Activated CD4-positive, alpha-beta T cell treated with anti-CD3 and anti-CD28 coated beads for 4 hours (primary cell): ENCODE data around the gene GRPEL2.
A peak's percentile ranks its signal among the peaks of the same experiment; 100 is the strongest.
"Not testable (repeated sequence)": the region's sequence is repeated elsewhere in the genome, so short reads cannot be mapped to it uniquely, and the experiment has no call there.

Experiments
- DNase-seq, 2 donors: peaks; one replicate each; pipeline ENCODE4 v3.0.0-alpha.2; 2020

The GRPEL2 gene

DNA sequence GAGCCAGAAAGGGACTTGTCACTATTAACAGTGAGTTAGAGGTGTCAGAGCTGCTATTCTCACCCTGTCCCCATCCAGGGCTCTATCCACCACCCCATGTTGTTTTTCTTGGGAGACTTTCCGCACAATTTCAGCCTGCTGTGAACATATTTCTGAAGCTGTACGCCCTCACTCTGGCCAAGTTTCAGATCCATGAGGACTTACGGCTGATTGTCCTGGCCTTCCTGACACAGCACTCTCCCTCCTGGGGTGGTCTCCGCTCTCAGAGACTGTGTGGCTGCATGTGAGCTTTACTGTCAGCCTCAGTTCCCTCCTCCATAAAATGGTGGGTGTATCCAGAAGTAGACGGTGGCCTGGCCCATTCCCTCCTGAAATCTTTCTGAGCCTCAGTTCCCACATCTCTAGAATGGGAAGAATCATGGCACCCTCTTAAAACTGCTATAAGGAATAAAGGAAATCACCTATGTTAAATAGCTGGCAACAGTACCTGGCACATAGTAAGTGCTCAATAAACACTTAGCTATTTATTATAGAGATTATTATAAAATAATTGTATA, 34.6 kb downstream of the GRPEL2 start:
- DNase-seq: no peak

DNA sequence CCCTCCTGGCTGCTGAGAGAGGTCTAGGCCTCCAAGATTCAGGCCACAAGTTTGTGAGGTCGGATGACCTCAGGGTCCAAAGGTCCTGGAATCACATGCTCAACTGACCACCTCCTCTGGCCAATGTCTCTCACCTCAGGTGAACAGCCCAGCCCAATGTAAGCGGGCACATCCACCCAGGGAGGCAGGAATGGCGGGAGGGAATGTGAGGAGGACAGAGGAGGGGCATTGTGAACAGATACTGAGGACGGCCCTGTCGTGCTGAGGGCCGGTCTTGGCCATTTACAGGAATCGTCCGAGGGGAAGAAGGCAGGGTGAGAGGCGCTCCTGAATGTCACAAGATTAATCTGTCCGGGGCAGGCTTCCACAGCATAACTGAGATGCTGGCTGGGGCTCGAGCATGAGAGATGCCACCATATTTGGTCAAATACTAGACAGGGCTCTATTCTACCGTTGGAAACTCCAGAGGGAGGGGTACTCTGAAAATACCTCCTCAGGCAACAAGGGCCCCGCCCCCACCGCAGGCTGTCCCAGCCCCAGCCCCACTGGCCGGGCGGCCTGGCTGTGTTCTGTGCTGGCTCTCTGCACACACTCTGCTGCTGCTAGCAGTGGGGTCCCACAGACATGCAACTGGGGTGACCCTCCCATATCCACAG, 35.3 kb downstream of the GRPEL2 start:
- no peak for DNase-seq

DNA sequence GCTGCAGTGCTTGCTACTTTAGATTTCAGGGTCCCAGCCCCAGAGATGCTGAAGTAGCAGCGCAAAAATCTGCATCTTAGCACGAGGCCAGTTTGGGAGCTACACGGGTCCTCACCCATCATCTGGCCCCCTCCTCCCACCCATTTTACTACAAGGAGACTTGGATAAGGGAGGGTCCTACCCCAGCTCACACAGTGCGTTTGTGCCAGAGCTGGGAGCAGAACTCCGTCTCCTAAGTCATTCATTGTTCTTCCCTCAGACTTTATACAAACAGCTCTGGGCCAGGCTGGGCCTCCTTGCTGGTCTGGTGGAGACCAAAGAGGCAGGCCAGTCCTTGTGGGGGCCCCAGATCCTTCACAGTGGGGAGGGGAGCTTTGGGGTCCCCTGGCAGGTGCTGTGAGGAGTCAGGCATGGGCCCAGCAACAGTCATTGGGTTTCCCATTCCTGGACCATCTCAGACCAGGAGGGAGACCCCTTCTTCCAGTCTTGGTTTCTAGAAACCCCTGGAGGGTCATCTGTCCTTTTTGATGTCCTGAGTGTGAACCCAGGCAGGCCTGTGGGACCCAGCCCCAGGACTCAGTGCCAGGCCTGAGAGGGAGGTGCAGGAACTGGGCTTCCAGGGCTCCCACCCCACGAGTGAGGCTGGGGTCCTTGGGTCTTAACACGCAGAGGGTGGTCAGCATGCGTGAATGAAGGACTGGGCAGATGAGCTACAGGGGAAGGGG, 36.1 kb downstream of the GRPEL2 start:
- no peak for DNase-seq

DNA sequence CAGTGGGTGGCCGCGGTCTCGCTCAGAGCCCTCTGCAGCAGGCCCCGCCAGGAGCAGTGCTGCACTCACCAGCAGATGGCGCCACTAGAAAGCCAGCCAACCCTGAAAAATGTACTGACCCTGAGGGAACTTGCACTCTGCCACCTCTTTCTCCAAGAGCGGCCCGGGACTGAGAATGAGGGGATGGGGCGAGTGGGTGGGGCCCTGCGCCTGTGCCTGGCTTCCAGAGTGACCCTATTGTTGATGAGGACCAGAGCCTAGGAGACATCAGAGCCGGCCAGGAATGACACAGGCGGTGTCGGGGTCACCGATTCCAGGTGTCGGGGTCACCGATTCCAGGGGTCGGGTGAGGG, 36.7 kb downstream of the GRPEL2 start:
- DNase-seq: peak; percentile 67 to 75

DNA sequence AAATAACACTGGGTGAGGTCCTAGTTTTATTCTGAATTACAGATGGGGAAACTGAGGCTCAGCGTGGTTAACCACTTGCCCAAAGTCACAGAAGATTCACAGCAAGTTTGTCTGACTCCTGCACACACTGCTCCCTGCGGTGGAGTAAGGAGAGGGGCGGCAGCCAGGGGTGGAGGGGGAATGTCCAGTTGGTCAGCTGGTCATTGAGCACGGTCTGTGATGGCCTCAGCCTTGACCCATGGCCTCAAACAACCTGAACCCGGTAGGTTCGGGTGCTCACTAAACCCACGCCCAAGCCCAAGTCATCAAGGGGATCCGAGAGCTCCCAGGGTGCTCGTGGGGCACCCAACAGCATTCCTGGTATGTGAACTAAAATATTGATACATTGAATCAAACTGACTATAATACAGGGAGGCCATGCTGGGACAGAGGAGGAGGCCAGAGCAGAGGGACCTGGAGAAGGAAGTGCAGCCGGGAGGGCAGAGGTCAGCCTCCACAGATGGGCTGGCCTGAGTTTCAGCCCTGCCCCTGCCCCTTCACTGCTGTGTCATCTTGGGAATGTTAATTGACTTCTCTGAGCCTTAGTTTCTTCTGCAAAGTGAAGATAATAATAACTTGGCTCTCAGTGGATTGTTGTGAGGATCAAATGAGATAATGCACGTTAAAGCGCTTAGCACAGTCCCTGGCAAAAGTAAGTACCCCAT, 37.4 kb downstream of the GRPEL2 start:
- no peak for DNase-seq

DNA sequence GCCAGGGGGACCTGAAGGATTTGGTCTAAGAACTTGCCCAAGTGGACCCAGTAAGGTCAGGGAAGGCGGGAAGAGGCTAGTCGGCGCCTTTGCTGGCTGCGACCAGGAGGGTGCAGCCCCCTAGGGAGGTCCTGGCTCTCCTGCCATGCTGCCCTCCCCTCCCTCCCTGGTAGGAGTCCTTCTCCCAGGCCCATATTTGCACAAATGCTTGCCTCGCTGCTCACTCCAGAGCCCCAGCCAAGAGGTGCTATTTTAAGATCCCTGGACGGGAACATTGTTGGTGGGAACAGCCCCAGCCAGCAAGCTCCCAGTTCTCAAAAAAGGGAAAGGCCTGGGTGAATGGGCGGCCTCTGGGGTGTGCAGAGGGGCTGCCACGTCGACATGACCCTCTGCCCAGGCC, 38.1 kb downstream of the GRPEL2 start:
- no peak for DNase-seq

DNA sequence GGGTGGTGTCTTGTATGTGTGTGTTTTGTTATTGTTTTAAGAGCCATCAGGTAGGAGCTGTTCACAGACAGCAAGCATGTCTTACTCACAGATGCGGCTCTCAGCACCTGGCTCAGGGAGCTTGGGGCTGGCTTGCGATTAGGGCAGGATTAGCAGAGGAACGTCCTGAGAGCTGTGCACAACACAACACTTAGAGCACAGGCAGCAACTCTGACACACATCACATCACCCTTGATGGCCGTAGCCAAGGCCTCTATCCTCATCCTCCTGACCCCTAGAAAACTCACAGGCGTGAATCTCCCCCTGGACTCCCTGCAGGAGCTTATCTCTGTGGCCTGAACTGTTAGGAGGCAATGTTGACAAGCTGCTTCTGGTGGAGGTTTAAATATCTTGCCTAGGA, 40.9 kb downstream of the GRPEL2 start:
- DNase-seq: no peak

DNA sequence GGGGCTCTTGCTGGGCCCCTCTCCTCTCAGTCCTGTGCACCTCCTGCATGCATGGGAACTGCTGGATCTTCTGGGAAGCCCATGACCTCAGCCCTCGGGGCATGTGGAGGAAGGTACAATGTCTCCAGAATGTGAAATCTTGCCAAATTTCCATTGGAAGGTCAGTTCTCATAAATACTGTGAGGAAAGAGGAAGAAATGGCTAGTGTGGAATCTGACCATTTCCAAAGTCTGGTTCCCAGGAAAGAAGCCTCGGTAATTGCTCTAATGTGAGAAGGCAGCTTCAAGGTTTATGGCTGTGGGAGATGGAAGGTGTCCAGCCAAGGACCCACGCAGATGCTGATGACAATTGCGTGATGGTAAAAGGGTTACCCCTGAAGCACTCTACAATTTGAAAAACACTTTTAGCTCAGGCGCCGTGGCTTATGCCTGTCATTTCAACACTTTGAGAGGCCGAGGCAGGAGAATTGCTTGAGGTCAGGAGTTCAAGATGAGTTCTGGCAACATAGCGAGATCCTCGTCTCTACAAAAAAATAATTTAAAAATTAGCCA, 41.9 kb downstream of the GRPEL2 start:
- DNase-seq: no peak

DNA sequence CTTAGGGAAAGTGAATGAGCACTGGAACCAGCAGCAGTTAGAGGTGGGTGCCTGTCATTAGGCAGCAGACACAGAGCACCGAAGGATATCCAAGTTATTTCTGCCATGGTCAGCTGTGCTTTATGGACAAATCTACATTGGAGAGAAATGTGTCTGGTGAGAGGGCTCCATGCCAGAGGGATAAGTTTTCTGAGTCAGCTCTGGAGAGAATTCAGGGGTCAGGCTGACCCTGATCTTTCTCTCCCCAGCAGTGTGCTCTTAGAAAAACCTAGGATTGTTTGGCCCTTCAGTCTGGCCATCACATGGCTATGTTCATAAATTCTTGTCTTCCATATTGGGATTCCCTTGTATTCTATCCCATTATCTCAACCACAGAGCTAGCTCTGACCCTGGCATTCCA, 42.7 kb downstream of the GRPEL2 start:
- DNase-seq: no peak

DNA sequence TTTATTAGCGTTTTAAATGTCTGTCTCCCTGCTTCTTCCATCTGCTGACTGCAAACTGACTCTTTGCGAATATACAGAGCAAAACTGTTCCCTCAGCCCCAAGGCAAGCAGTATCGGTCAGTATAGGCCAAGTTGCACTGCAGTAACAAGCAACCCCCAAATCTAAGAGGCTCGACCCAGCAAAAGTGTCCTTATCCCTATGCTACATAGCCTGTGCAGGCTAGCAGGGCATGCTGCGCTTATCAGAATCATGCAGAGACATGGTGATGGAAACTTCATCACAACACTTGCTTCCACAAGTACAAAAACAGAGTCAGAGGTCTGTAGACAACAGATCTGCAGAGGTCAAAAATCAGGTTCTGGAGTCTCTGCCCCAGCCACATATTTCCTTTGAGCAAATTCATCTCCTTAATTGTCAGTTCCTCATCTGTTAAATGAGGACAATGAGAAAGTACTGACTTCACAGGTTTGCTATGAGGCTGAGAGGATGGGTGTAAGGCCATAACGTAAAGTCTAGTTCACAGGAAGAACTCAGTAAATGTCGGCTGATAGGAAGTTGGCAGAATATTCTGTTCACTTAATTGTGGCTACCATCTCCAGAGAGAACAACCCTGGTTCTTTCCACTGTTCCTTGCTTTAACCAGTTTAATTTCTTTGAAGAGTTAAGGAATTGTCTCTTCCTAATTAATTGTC, 43.3 kb downstream of the GRPEL2 start:
- DNase-seq: no peak

DNA sequence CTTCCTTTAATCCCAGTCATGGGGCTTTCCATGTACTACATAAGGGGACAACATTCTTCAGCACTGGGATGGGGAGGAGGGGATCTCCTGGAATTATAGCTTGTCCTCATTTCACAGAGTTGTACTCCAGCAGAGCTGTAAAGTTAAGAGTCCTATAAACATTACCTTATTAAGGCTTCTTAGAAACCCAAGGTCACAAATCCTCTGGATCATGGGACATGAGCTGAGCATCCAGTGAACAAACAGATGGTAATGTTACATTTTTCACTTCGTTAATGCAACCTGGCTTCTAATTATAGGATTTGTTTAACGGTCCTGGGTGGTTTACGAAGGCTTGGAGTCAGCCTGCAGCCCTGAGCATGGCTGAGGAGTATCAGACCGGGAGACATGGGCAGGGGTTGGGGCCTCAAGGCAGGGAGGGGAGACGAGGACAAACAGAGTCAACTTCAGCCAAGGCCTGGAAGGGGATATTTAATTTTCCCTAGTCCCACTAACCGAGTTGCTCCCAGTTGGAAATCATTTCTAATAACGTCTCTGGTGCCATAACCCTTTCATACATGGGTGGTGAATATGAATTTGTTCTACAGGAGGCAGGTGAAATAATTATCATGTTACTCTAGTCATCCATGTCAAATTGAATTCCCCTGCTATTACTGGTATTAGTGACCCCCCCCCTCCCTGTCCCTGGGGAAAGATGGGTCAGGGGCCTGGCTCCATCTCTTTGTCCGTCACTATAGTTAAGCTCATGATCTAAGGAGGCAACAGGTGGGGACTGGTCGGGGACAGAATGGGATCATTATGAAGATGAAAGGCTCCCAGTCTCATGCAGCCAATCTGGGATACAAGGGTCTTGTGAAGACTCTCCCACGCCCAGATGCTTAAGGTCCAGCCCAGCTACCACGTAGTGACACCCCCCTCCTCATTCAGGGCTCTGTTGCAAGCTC, 44.5 kb downstream of the GRPEL2 start:
- no peak for DNase-seq

DNA sequence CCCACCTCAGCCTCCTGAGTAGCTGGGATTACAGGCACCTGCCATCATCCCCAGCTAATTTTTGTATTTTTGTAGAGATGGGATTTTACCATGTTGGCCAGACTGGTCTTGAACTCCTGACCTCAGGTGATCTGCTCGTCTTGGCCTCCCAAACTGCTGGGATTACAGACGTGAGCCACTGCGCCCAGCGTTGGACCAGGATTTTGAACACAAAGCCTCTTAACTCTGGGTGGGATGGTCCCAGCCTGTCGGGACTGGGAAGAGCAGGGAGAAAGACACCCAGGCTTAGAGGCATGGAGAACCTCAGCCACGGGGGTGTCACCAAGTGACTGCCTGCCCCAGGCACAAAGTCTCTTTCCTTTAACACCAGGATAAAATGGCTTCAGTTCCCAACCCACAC, 45.8 kb downstream of the GRPEL2 start:
- not testable (repeated sequence) for DNase-seq

DNA sequence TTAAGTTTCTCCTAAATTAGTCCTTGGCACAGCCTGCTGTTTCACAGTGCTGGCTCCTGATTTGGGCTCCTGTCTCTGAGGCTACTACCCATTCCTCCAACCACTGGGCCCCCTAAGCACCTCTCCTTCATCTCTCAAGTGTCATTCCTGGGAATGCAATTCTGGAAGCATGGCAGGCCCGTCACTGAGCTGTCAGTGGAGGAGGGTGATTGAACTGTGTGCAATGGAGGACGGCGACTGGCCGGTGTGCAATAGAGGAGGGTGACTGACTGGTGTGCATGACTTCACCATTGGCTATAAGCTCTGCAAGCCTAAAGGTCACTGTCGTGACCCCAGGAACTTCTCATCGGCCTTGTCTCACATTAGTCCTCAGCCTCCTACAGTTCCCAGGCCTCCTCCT, 46.2 kb downstream of the GRPEL2 start:
- DNase-seq: no peak

DNA sequence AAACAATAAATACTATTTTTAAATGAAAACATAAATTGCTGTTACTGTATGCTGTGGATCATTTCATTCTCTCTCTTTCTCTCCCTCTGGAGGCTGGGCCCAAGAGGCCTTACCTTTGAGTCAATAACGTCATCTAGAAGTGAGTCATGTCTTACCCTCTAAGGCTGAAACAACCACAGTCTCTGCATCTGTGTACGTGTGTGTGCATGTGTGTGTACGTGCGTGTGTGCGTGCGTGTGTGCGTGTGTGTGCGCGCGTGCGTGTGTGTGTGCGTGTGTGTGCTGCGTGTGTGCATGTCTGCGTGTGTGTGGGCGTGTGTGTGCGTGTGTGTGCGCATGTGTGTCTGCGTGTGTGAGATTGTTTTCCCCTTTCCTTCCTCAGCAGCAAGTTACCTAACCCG, 47.4 kb downstream of the GRPEL2 start:
- no peak for DNase-seq

DNA sequence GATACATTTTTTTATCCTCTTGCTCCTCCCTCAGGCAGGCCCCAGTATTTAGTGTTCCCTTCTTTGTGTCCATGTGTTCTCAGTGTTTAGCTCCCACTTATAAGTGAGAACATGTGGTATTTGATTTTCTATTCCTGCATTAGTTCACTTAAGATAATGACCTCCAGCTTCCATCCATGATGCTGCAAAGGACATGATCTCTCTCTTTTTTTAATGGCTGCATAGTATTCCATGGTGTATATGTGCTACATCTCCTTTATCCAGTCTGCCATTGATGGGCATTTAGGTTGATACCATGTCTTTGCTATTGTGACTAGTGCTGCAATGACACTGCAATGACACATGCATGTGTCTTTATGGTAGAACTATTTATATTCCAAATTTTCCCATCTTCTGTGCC, 49.7 kb downstream of the GRPEL2 start:
- not testable (repeated sequence) for DNase-seq

DNA sequence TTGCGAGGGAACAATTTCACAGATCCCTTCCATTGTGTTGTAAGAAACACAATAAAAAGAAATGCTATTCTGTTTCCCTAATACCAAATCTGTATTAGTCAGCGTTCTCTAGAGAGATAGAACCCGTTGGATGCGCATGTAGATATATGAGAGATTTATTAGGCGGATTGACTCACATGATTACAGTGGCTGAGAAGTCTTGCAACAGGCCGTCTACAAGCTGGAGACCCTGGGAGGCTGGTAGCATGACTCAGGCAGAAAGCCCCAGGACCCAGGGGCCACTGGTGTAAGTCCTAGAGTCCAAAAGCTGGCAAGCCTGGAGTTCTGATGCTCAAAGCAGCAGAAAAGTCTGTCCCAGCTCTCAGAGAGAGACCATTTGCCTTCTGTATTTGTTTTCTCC, 52.2 kb downstream of the GRPEL2 start:
- DNase-seq: no peak

DNA sequence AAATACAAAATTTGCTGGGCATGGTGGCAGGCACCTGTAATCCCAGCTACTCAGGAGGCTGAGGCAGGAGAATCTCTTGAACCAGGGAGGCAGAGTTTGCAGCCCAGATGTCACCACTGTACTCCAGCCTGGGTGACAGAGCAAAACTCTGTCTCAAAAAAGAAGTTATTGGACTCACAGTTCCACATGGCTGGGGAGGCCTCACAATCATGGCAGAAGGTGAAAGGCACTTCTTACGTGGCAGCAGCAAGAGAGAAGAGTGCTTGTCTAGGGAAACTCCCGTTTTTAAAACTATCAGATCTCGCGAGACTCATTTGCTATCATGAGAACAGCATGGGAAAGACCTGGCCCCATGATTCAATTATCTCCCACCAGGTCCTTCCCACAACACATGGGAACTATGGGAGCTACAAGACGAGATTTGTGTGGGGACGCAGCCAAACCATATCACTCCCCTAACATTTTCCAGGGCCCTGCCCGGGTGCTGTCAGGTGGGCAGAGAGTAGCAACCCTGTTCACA, 53.5 kb downstream of the GRPEL2 start:
- not testable (repeated sequence) for DNase-seq

DNA sequence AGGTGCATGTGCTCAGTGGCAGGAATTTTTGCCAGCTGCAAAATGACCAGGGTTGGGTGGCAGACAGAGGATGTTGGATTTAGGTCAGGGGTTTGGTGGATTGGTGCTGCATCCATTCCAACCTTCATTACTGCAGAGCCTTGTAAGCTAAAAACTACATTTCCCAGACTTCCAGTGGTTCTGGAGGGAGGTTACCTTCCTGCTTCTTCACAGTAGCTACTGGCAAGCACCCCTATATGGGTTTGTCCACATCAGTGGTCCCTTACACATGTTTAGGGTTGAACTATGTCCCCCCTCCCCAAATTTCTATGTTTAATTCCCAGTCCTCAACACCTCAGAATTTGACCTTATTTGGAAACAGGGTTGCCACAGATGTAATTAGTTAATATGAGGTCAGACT, 54.5 kb downstream of the GRPEL2 start:
- no peak for DNase-seq

DNA sequence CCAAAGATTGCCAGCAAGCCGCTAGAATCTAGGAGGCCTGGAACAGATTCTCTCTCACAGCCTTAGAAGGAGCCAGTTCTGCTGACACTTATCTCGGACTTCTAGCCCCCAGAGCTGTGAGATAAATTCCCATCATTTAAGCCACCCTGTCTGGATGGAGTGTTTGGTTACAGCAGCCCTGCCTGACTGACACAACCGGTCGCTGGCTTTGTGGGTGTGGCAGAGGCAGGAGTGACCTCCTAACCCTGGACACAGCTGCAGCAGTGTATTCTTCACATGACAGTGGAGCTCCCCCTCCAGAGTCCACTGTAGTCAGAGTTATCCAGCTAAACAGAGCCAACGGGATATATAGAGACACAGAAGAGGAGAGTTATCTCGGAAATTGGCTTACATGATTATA, 55.0 kb downstream of the GRPEL2 start:
- DNase-seq: no peak

DNA sequence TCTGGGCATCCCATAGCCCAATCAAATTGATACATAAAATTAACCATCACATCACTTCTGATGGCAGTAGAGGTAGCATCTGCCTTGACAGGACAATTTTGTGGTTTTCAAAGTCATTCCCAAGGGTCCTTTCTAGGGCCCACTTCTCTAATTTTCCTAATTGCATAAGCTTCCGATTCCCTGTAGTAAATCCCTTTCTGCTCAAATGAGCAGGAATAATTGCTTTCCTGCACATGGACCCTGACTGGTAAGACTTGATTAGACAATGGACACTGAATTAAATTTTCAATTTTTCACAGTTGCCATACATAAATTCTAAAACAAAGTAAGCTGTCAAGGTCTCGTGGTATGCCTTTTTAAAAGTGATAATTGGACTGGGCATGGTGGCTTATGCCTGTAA, 55.8 kb downstream of the GRPEL2 start:
- DNase-seq: no peak

DNA sequence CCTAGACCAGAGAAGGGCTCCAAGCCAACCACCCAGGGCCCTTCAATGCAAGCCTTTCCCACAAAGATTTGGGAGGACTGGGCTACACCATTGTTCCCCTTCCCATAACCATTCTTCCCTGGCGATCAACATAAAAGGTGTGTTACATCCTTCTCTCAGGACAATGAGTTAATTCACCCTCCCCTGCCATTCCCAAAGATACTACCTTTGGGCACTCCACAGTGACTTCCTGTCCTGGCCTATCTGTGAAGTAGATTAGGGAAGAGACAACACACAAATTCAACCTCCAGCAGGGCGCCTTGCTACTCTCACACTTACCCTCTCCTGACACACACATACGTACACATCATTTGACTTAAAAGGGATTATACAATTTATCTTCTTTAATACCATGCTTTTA, 57.0 kb downstream of the GRPEL2 start:
- no peak for DNase-seq
